Pancreas (tissue), 10 donors: Measurements from ENCODE around the gene C5orf52. TPM values are rescaled to one million over a fixed set of nuclear protein-coding genes. Genes with fewer than 3 reads are reported as not detected.

Source experiments
- ATAC-seq, 4 donors: fragments of 200-7000 bp; cut with Tn5 transposase; one replicate each; pipeline versions ENCODE4 v1.8.0 to v1.9.1; 2020; ENCODE audit warnings: mild to moderate bottlenecking in 4 of 4, moderate library complexity in 4 of 4
- DNase-seq, 6 donors: peaks; one replicate each; pipeline ENCODE4 v3.0.0-alpha.2; 2020
- FAIRE-seq: peaks from 2 replicates; lab custom pipeline; 2012; peaks lifted over from hg19 to GRCh38; lab: Jason Lieb, UNC
- H3K27ac ChIP-seq, 4 donors: fragments of 200-600 bp; sonication (generic); 1 replicate in 3 of 4; 2 replicates in 1 of 4; pipeline versions ENCODE4 v1.5.0 to v1.8.0; 2020
- H3K27me3 ChIP-seq, 4 donors: fragments of 200-600 bp; one replicate each; pipeline ENCODE4 v1.8.0; 2021
- H3K36me3 ChIP-seq, 3 donors: fragments of 200-600 bp; sonication (generic) in 1 of 3; one replicate each; pipeline versions ENCODE4 v1.5.0 to v1.8.0; 2020 to 2021
- H3K4me1 ChIP-seq, 3 donors: fragments of 200-600 bp; one replicate each; pipeline ENCODE4 v1.8.0; 2021
- H3K4me3 ChIP-seq, 4 donors: fragments of 200-600 bp; sonication (generic) in 2 of 4; one replicate each; pipeline versions ENCODE4 v1.5.0 to v1.8.0; 2020 to 2021
- H3K9me3 ChIP-seq, 4 donors: fragments of 200-600 bp; one replicate each; pipeline ENCODE4 v1.8.0; 2021
- CTCF ChIP-seq, 4 donors: fragments of 200-600 bp; sonication (generic) in 3 of 4; IDR thresholded peaks; one replicate each; pipeline versions ENCODE4 v1.5.0 to v1.8.0; 2021; ENCODE audit warnings: antibody characterized with exemption in 4 of 4
- WGBS, 2 donors: extraction: QIAGEN DNeasy Blood & Tissue Kit; methylation state at CpG; one replicate each; pipeline ENCODE4 v1.1.7; 2013; 5-methylcytosine and 5-hydroxymethylcytosine counted together
- intact Hi-C, 3 donors: fragments of 100-400 bp; cut with DNase I; formaldehyde crosslinking; loops; one replicate each; pipeline versions ENCODE4 v1.11.1 to v1.14.2; 2022
- polyA plus RNA-seq, 2 donors: library from polyadenylated mRNA; stranded (reverse); fragments of 200-250 nt; gene quantifications; one replicate each; pipeline ENCODE4 v1.2.3, GENCODE V29; 2013
- total RNA-seq, 6 donors: library from RNA; stranded (reverse); fragmentation: NEBNext Ultra II Directional in 4 of 6; extraction: Animal tissue kit (Norgen Biotek cat#: 25700) in 4 of 6; gene quantifications; one replicate each; pipeline versions ENCODE4 v1.2.1 to v1.2.4, GENCODE V29; 2021 to 2023
- donor health status: healthy with polysubstance abuse.
- donor health status: DM: no; HTN: no; CAD: no; lungs with moderate emphysema.
- donor health status: DM: no; HTN: no; CAD: no.
- donor health status: control.
- donor health status: control.
- donor health status: Bipolar disorder and iron deficiency.
- donor health status: DM: yes; HTN: yes; CAD: no.
- donor health status: DM: no; HTN: no; CAD: no.
- donor health status: DM: no; HTN: no; CAD: no.
- donor health status: DM: yes; HTN: yes; CAD: no.

The C5orf52 gene
- total RNA-seq (not detected), polyA plus RNA-seq (not detected)

DNA sequence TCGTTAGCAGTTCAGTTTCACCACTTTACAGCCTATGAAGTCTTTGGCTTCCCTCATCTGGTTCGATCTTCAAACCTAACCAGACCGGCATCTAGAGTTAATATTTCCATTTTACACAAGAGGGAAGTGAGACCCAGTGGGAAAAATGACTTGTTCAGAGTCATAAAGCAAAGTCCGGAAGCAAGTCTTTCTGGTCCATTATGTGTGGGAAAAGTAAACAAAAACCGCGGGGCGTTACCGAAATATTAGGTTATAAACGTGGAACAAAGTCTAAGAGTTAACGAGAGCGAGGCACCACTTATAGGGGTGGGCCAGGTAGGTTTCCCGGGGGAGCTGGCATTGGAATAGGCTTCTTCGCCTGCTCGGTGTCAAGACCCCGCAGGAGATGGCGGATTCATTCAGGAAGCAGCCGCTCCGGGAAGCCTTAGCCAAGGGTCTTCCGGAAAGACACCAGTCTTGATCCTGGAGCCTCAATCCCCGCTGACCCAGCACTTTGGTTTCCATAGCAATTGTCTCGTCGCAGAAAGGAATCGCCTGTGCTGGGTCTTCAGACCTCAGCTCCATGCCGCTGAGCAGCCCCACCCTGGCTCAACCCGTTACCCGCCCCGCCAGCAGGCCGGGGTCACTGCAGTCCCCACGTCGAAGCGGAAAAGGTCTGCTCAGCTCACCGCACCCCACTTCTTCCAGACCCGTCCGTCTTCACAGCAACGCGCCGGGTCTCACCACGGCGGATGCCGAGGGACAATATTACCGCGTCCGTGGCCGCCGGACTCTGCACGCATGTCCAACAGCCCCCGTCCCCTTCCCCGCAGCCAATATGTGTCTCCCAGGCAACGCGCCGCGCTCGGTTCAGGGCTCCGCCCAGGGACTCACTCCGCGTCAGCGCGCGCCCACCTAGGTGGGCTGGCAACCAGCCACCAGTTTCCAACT, at the start of gene C5orf52:
Gene C5orf52, plus strand, starts transcription at position 872 of the 930 bp plus-strand sequence. CDS start 82 bp downstream, outside the sequence.
- peak; percentile 73 to 81 (median 74) for ATAC-seq
- no peak for TF ChIP-seq CTCF (IDR thresholded peaks at IDR 0.05)
- Histone ChIP-seq H3K27ac (no peak within 1 kb of the TSS), H3K27me3 (no peaks in the 10 kb centered on the region), H3K4me3 (peak within 1 kb of the TSS; percentile 32 to 67 (median 48)), H3K4me1 (no peaks in the 10 kb centered on the region), H3K36me3 (no peaks in the 10 kb centered on the region), H3K9me3 (no peaks in the 10 kb centered on the region)
- 1% methylated on average over 59 of the region's 59 CpGs for WGBS, 2 donors
- peak; percentile 37 for FAIRE-seq
- DNase-seq, result peak; percentile 14 to 79 (median 45)
- intact Hi-C loops, result no loop called here

GRCh38 chr5:157624144-157624543, 47.2 kb upstream of the C5orf52 start:
- intact Hi-C loops, result no loop called here
- ATAC-seq, result no peak
- no peak overlapping the region for H3K27ac ChIP-seq
- no peaks in the 10 kb centered on the region for H3K36me3 ChIP-seq
- FAIRE-seq, result no peak
- WGBS, 2 donors, result 24 to 27% methylated on average over 2 of the region's 2 CpGs
- TF ChIP-seq CTCF (IDR thresholded peaks at IDR 0.05), result no peak
- no peak overlapping the region for H3K4me3 ChIP-seq
- DNase-seq, result no peak
- H3K4me1 ChIP-seq, result no peaks in the 10 kb centered on the region
- no peaks in the 10 kb centered on the region for H3K9me3 ChIP-seq
- no peaks in the 10 kb centered on the region for H3K27me3 ChIP-seq

GRCh38 chr5:157626831-157627230, 44.5 kb upstream of the C5orf52 start:
- intact Hi-C loops, result no loop called here
- TF ChIP-seq CTCF (IDR thresholded peaks at IDR 0.05), result no peak
- H3K36me3 ChIP-seq, result no peaks in the 10 kb centered on the region
- no peaks in the 10 kb centered on the region for H3K4me1 ChIP-seq
- ATAC-seq, result no peak
- no peak for DNase-seq
- no peak overlapping the region for H3K27ac ChIP-seq
- no peak for FAIRE-seq
- H3K4me3 ChIP-seq, result no peak overlapping the region
- WGBS, 2 donors, result 83 to 88% methylated on average over 6 of the region's 6 CpGs
- H3K27me3 ChIP-seq, result no peaks in the 10 kb centered on the region
- no peaks in the 10 kb centered on the region for H3K9me3 ChIP-seq

DNA sequence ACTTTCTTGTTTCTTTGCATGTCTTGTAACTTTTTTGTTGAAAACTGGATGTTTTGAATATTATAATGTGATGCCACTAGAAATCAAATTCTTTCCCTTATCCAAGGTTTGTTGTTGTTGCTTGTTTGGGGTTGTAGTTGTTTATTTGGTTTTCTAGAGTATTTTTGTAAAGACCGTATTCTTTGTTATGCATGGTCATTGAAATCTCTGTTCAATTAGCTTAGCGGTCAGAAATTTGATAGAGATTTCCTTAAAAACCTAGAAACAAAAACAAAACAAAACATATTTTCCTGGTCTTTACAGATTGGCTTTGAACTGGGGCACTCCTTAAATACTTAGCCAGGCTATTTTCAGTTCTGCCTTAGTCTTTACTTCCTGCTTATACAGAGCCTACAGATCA, 41.0 kb upstream of the C5orf52 start:
- no peak for TF ChIP-seq CTCF (IDR thresholded peaks at IDR 0.05)
- no peaks in the 10 kb centered on the region for H3K36me3 ChIP-seq
- intact Hi-C loops, result no loop called here
- DNase-seq, result no peak
- H3K9me3 ChIP-seq, result no peaks in the 10 kb centered on the region
- H3K27me3 ChIP-seq, result no peaks in the 10 kb centered on the region
- FAIRE-seq, result no peak
- no peaks in the 10 kb centered on the region for H3K4me1 ChIP-seq
- no peak overlapping the region for H3K4me3 ChIP-seq
- ATAC-seq, result no peak
- H3K27ac ChIP-seq, result no peak overlapping the region
- WGBS, 2 donors, result 94 to 99% methylated on average over 2 of the region's 2 CpGs
